WTC11 (cell line): Measurements from ENCODE around the gene PSEN2. TPM values are rescaled to one million over a fixed set of nuclear protein-coding genes. Genes with fewer than 3 reads are reported as not detected.

Experiments used
- ATAC-seq: fragments of 200-7000 bp; cut with Tn5 transposase; 2 replicates; pipeline ENCODE4 v1.10.0; 2021; ENCODE audit warnings: mild to moderate bottlenecking, moderate library complexity
- CTCF ChIA-PET: fragments of 300-600 bp; sonication (Branson Sonifier 250); formaldehyde crosslinking; loops from one replicate; lab custom pipeline; 2021; ENCODE audit warnings: antibody characterized with exemption; lab: Charles Lee
- POLR2A ChIA-PET: fragments of 350-600 bp; sonication (Branson Sonifier 250); formaldehyde crosslinking; loops from one replicate; lab custom pipeline; 2021; ENCODE audit warnings: antibody characterized with exemption; lab: Charles Lee
- DNase-seq: peaks from one replicate; pipeline ENCODE4 v3.0.0; 2021; ENCODE audit warnings: low spot score
- H3K27ac Mint-ChIP-seq: 2 replicates; pipeline ENCODE4 v1.8.0; 2021; ENCODE audit warnings: mixed read lengths
- H3K27me3 Mint-ChIP-seq: 2 replicates; pipeline ENCODE4 v1.8.0; 2021; ENCODE audit warnings: low read depth, mild to moderate bottlenecking, moderate library complexity, mixed read lengths
- H3K36me3 Mint-ChIP-seq: 2 replicates; pipeline ENCODE4 v1.8.0; 2021; ENCODE audit warnings: mixed read lengths
- H3K4me1 Mint-ChIP-seq: 2 replicates; pipeline ENCODE4 v1.8.0; 2022; ENCODE audit warnings: mixed read lengths
- H3K4me3 Mint-ChIP-seq: 2 replicates; pipeline ENCODE4 v1.8.0; 2021; ENCODE audit warnings: mild to moderate bottlenecking, moderate library complexity, mixed read lengths
- H3K9me3 Mint-ChIP-seq: 2 replicates; pipeline ENCODE4 v1.8.0; 2021; ENCODE audit warnings: mixed read lengths
- GABPB1 ChIP-seq: sonication (generic); formaldehyde crosslinking; IDR thresholded peaks from 2 replicates; pipeline ENCODE4 v1.8.1; 2023; ENCODE audit warnings: mild to moderate bottlenecking, missing genetic modification reagents
- NR1H2 ChIP-seq: sonication (generic); formaldehyde crosslinking; IDR thresholded peaks from 2 replicates; pipeline ENCODE4 v1.9.0; 2021; ENCODE audit warnings: mild to moderate bottlenecking, moderate library complexity, missing genetic modification reagents
- total RNA-seq: library from RNA; stranded (reverse); gene quantifications from 3 replicates; pipeline ENCODE4 v1.2.3, GENCODE V29; 2021

PSEN2 gene
- total RNA-seq, 1 experiment from 2014 or later: 18.4 TPM

DNA sequence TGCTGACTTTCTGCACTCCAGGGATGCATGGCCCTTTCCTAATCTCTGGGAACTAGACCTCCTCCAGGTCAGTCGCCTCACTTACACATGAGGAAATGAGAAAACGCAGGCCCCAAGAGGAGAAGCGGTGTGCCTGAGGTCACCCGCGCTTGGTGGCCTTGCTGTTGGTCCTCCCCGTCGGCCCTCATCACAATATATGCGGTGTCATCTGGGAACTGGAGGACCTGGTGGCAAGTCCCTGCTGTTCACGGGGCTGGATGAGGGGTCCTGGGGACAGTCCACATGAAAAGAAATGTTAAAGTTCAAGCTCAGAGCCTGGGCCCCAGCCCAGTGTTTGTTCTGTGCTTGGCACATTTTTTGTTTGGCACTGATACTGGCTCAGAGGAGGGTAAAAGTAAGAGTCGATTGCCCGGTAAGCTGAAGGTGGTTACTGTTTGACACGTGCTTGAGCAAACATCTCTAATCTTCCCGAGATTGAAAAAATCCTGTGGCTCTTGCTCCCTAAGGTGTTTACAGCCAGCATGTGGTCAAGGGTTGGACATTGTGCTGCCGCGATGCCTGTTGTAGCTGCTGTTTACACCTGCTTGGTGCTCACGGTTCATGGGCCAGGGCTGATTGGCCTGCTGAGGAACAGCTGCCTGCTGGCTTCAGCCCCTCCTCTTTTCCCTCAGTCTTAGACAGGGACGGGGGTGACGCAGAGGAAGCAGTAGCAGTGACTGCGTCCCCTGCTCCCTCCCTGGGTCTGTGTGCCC is 74.9 kb downstream of the PSEN2 start:
- H3K27me3 Mint-ChIP-seq: peaks cover 7% of the 10 kb centered on the region
- ChIA-PET CTCF (no interaction called here), POLR2A (no interaction called here)
- peaks cover 51% of the 10 kb centered on the region for H3K4me1 Mint-ChIP-seq
- ATAC-seq (peak; percentile 72), DNase-seq (no peak)
- H3K36me3 Mint-ChIP-seq: peaks cover 4% of the 10 kb centered on the region
- peak; percentile 40; the same call in 1 of the 2 replicates for TF ChIP-seq GABPB1 (CRISPR knock-in tag)
- no peak for TF ChIP-seq NR1H2 (CRISPR knock-in tag)
- no peak overlapping the region; the same call in 1 of the 2 replicates for H3K4me3 Mint-ChIP-seq
- H3K27ac Mint-ChIP-seq: peak overlapping the region; percentile 66
- peaks cover 8% of the 10 kb centered on the region for H3K9me3 Mint-ChIP-seq

Other genes with a start within 250 kb of the PSEN2 start
- gene ITPKB, start 131.3 kb upstream of the PSEN2 start, total RNA-seq: 13.1 to 15.6 TPM (median 13.5 TPM) in 3 replicates
- gene COQ8A, start 69.7 kb downstream of the PSEN2 start, total RNA-seq: 39.4 to 41.1 TPM (median 40.8 TPM) in 3 replicates